Vagina (tissue), 2 donors: ENCODE data around the gene CFAP299.

Experiments
- POLR2A ChIP-seq, 2 donors: fragments of 450-650 bp; IDR thresholded peaks; one replicate each; pipeline ENCODE4 v1.6.1; 2017; ENCODE audit warnings: antibody characterized with exemption in 2 of 2, mild to moderate bottlenecking in 2 of 2, moderate library complexity in 2 of 2
- POLR2AphosphoS5 ChIP-seq, 2 donors: sonication (generic); formaldehyde crosslinking; IDR thresholded peaks; one replicate each; pipeline ENCODE4 v1.9.0; 2017; ENCODE audit warnings: antibody characterized with exemption in 2 of 2, mild to moderate bottlenecking in 2 of 2, low read depth in 1 of 2; ENCODE audit not compliant: insufficient read depth in 1 of 2
- TF ChIP-seq, protein P1 (sequence below), 3 experiments: fragments of 450-650 bp in 2 of 3; fragments of 200-600 bp in 1 of 3; sonication (generic) in 1 of 3; IDR thresholded peaks; one replicate each; pipeline ENCODE4 v1.5.1; 2017 to 2019; ENCODE audit warnings: antibody characterized with exemption in 3 of 3, mild to moderate bottlenecking in 2 of 3, moderate library complexity in 2 of 3

DNA sequence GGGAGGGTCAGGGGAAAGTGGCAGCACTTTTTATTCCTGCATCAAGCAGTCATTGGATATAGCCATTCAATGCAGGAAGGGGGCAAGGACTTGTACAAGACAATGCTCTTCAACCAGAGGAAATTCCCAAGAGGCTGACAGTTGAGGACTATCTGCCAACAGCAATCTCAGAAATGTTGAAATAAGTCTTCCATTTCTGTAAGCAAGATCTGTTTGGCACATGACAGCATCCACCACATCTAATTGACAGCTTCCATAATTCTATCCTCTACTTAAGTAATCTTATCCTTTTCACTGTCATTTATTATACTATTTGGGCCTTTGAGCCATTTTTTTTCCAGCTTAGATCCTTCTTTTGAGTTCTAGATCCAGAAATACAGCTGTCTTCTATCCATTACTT lies 110.7 kb downstream of the CFAP299 start:
- no peak for TF ChIP-seq POLR2A (IDR thresholded peaks at IDR 0.05)
- TF ChIP-seq, protein P1, sequence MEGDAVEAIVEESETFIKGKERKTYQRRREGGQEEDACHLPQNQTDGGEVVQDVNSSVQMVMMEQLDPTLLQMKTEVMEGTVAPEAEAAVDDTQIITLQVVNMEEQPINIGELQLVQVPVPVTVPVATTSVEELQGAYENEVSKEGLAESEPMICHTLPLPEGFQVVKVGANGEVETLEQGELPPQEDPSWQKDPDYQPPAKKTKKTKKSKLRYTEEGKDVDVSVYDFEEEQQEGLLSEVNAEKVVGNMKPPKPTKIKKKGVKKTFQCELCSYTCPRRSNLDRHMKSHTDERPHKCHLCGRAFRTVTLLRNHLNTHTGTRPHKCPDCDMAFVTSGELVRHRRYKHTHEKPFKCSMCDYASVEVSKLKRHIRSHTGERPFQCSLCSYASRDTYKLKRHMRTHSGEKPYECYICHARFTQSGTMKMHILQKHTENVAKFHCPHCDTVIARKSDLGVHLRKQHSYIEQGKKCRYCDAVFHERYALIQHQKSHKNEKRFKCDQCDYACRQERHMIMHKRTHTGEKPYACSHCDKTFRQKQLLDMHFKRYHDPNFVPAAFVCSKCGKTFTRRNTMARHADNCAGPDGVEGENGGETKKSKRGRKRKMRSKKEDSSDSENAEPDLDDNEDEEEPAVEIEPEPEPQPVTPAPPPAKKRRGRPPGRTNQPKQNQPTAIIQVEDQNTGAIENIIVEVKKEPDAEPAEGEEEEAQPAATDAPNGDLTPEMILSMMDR (IDR thresholded peaks at IDR 0.05), result no peak
- no peak for TF ChIP-seq POLR2AphosphoS5 (IDR thresholded peaks at IDR 0.05; ENCODE audit: insufficient read depth in 1 of 2, low read depth in 1 of 2)
